ENCODE measurements around the gene SNRPA1.
A peak's percentile ranks its signal among the peaks of the same experiment; 100 is the strongest.
"Not testable (repeated sequence)": the region's sequence is repeated elsewhere in the genome, so short reads cannot be mapped to it uniquely, and the experiment has no call there.

Gene SNRPA1

DNA sequence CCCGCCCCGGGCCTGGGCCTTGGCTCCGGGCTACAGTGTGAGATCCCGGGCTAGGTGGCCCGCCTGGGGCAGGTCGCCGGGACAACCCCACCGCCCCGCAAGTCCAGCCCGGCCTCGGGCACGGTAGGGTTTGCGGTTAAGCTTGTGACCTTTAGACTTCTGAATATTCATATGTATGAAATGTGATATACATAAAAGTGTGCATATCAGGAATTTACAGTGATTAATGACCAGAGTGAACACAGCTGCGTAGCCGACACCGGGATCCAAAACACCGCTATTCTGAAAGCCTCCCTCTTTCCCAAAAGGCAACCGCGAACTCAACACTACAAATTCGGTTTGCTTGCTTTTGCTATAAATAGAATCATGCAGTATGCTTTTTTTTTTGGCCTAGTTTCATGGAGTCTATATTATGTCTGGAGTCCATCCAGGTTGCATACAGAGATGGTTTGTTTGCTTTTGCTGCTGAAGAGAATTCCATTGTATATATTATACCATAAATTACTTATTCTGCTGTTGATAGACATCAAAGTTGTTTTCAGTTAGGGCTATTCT lies 636 bp upstream of the SNRPA1 start:
- DNase-seq (ENCODE audit: low spot score): no peak

DNA sequence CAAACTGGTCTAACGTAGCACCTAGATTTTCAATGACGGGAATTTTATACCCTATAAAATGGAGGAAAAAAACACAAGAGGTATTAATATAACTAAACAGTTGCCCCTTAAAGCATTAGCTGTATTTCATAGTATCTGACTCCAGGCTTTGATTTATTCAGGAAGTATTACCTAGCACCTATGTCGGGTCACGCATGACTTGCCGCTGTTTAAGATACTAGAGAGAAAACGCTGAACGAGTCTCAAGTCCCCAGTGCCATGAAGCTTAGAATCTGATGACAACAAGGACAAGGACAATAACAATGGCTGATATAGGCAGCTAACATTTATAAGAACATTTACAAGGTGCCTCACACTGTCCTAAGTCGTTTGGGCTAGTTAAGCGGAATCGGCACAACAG lies 1.9 kb downstream of the SNRPA1 start:
- peak; percentile 50 for DNase-seq (ENCODE audit: low spot score)

DNA sequence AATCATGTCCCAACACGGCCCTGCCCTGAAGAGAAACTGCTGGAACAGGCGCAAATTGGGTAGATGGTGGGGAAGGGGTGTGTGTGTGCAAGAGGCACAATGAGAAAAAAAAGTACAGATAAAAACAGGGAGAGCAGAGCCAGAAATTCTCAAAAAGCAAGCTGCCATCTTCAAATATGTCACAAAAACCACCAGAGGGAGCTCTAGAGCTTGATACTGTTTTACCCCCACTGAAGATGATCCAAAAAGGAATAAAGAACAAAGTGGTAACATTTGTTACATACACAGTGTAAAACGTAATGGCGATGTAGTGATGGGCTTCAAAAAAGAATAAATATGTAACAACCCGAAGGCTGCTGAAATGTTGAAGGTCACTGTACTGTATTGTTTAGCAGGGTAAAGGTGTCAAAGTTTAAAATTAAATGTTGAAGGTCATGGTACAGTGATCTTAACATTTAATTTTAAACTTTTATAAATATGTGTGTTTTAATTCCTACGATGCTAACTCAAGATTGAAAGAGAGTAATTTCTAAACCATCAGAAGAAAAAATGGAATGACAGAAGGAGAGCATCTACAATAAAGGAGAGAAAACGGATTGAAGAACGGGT lies 6.0 kb downstream of the SNRPA1 start:
- peak; percentile 66 for DNase-seq (ENCODE audit: low spot score)

DNA sequence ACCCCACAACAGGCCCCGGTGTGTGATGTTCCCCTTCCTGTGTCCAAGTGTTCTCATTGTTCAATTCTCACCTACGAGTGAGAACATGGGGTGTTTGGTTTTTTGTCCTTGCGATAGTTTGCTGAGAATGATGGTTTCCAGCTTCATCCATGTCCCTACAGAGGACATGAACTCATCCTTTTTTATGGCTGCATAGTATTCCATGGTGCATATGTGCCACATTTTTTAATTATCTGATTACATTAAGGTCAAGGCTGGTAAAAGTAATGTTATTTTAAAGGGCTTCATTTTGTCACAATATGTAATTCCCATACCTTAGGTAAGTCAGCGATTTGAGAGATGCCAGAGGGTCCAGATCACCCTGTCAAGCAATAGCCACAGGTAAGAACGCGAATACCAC lies 7.7 kb downstream of the SNRPA1 start:
- DNase-seq (ENCODE audit: low spot score): not testable (repeated sequence)

DNA sequence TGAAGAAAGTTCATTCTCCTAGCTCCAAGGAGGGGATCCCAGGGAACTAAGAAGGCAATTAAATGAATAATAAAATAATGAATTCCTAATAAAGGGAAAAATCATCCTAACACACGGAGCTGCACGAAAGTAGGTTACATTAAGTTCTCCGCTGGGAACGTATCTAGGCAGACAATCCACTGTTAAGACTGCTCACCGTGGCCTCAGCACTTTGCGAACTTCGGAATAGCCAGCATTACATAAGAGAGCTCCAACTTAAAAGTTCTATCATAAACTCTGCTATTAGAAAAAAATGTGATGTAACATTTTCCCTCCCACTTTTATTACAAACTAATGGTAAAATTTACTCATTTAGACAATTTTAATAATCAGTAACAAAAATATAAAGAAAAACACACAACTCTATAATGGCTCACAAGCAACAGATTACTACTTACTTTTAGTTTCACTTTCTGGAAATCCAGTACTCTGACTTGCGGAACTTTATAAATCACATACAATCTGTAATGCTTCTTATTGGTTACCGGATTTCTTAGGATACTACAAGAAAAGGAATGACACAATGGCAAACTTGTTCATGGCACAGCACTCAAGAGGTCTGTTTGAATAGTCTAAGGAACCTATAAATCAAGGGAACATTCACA lies 8.5 kb downstream of the SNRPA1 start:
- no peak for DNase-seq (ENCODE audit: low spot score)

DNA sequence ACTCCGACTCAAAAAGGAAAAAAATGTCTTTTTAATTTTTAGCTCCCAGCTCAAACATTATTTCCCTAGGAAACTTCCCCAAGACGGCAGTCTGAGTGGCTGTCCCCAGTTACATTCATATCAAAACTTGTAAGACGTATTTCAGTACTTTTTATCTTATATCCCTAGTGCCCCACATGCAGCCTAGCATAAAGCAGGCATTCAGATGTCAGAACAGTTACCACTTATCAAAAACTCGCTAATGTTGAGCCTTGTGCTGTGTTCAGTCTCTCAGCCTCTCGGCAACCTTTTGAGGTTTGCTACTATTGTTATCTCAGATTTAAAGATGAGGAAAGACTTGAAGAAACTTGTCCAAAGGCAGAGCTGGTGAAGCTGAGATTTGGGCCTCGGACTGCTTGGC lies 11.1 kb downstream of the SNRPA1 start:
- no peak for DNase-seq (ENCODE audit: low spot score)

DNA sequence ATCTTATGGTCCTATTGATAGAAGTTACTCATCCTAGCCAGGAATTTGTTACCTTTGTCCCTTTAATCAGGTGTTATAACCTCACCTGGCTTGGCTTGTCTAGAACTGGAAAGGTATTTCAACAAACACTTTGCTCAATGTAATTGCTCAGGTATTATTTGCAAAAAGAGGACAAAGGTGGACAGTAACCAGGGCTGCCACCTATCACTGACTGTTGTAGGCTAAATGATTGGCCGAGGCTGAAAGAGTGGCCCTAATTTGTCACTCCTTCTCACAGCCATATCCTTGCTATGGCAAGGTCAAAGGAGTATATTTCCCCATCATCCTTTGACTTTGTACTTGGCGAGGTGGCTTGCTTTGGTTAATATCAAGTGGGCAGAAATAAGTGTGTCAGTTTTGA lies 15.0 kb downstream of the SNRPA1 start:
- no peak for DNase-seq (ENCODE audit: low spot score)

DNA sequence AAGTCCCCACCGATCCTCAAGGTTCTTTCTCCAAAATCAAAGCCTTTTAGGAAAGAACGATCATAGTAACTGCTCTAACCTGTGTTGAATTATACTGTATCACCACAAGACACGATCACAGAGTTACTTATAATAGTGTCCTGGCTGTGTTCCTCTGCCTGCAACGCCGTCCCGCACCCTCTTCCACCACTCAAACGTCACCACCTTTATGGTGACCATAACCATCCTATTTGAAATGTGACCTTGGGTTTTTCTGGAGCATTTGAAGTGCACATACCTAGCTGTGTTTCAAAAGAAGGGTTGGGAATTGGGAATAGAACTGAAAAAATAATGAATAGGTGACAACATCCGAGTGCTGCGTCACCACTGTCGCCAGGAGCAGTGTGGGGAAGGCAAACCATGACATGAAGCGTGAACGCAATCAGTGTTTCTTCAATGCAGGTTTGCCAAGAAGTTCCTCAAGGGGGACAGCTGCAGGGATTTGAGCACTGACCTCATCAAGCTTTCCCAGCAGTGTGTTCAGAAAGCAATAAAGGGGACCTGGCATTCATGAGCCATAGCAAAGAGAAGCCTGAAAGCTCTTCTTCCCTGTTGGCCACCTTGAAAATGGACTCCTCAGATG lies 17.0 kb downstream of the SNRPA1 start:
- no peak for DNase-seq (ENCODE audit: low spot score)

DNA sequence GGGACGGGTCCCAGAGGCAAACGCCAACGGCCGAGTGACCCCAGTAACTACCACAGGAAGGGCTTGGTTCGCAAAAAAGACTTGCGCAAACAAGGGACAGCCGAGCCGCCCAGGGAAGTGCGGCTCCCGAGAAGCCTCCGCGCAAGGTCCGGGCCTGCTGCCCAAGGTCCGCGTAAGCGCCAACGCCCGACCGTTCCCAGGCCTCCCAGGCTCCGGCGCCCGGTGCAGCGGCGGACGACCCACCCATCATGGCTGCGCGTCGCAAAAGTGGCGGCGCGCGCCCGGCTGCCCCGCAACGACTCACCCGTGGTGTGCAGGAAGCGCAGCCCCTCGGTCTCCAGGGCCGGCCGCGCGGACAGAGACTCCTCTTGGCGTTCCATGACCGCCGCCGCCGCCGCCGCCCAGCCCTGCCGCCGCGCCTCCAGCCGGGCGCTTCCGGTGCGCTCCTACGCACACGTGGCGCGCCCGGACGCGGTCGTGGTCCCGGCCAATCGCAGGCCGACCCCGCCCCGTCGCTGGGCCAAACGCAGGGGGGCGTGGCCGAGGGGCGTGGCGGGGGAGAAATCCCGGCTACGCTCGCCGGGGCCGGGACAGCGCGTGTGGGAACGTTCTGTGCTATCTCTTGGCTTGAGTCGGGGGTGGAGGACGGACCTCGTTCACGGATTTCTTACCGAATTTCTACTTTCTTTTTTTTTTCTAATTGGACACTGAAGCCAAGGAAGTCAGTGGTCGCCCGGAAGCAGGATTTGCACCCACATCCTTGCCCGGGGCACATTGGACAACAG lies 17.8 kb downstream of the SNRPA1 start, which contains the start of gene SELENOS:
TSS of gene SELENOS (minus strand) at position 448 of the 785 bp plus-strand sequence. CDS start at position 380, 68 bp downstream.
- DNase-seq (ENCODE audit: low spot score): peak; percentile 90

DNA sequence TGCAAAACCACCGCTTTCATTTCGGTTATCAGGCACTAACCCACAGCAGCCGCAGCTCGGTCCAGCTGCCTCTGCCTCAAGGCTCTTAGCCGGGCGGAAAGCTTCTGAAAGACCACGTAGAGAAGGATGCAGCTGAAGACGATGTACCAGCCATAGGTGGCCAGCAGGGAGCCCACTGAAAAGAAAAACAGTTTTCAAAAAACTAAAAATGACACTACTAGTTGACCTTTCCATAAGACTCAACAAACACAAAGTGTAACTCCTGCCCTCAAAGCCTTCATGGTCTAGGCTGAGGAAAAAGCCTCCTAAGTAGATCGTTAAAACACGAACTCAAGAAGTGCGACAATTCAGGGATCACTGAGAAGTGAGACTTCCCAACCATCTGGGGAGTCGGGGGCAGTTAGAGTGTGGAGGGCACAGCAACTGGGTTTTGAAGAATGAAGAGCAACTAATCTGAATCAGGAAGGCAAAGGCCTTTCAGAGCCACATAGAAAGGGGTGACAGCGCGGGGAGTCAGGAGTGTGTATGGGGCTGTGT lies 18.5 kb downstream of the SNRPA1 start:
- peak; percentile 51 for DNase-seq (ENCODE audit: low spot score)

DNA sequence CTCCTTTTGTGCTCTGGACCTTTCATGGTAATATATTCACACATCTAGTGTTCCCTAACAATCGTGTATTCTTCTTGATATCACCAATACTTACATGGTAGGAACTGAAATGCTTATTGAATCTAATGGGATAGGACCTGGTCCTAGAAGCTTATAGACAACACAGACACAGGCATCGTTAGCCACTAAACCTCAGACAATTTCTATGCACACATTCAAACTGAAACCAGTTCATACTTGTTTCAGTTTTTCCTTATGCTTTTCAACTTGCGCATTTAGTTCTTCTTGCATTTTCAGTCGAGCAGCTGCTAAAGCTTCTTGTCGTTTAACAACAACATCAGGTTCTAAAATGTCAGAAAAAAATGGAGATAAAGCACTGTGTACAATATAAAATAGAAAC lies 20.0 kb downstream of the SNRPA1 start:
- no peak for DNase-seq (ENCODE audit: low spot score)

DNA sequence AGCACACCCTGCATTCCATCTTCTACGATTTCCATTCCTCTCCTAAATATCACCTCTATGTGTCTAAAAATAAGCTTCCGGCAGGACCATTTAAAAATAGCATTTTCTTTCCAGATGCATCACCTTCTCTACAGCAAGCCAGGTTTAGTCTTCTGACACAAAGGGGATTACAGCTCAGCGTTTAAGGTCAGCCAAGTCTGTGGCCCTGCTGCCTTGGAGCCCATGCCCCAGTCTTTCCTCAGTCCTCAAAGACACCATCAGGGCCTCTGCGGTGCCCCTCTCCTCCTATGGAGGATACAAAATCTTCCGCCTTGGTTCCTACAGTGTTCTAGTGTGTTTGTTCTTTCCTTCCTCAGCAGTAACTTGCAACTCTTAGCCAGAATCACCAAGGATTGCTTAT lies 21.5 kb downstream of the SNRPA1 start:
- no peak for DNase-seq (ENCODE audit: low spot score)

DNA sequence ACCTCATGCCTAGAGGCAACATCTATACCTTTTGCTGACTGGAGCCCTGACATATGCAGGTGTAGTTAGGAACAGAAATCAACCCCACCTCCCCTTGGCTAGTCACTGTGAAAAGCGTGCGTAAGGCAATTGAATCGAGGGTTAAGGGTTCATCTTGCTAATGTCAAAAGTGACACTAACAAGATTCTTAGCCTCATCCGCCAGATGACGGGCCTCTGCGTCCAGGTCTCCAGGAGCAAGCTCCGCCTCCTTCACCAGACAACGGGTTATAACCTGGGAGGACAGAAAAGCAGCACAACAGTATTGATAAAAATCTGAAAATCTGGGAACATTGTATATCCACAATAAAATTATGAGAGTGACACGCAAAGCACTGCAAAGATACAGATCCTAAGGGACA lies 22.5 kb downstream of the SNRPA1 start:
- no peak for DNase-seq (ENCODE audit: low spot score)

DNA sequence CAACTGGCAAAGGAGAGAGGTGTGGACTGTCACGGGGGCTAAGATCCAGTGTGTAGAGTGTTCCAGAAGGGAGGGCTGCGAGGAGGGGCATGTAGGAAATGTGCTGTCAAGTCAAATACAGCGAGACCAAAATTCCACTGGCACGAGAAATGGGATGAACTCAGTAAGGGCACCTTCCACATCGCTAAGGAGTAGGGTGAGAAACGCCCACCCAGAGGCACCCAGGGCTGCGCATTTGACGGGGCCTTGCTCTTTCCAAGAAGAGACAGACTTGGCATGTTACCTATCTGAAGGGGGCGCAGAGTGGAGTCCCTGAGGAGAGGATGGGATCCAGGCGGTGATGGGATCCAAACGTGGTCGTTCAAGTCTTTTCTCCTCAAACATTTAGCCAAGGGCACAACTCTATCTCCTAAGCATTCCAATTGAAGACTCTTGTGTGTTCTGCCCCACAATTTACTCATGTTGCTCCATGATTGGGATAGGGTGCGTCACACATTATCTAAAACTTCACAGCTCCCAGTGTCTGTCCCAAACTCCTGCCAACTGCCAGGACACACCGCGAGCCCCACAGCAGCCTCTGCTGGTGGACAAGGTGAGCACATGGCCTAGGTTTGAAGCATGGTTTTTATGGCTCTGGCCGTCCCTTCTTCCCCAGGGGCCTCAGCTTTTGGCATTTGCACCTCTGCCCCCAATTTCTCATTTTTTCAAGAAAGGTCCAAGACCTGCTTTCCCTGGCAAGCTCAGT lies 25.4 kb downstream of the SNRPA1 start:
- no peak for DNase-seq (ENCODE audit: low spot score)

DNA sequence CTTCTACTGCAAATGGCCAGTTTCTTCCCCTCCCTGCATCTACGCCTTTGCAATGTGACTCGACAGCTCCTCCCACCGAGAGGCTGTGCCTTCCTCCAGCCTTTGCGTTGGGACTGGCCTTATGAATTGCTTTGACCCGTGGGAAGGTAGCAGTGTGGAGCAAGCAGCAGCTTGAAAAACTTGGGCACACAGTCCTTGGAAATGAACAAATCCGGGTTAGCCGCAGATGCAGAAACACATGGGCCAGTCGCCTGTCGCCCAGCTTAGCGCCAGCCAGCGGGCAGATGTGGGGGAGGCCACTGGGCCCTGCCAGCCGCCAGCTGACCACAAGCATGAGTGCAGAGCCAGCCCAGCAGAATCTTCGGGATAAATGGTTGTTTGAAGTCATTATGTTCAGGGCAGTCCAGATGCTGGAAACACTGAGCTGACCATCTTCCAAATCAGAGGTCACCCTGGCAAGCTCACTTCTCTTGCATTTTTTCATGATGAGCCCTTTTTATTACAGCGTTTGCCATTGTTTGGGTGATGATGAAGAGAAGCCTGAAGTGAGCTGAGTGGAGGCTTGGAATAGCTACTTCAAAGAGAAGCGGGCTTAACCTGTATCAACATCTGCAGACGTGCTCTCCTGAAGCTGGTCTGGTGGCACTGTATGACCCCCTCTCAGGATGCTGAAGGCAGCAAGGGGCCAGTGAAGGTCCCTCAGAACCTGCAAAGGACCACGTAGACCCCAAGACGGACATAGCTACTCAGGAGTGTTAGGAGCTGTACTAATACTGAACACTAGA lies 27.5 kb downstream of the SNRPA1 start:
- DNase-seq (ENCODE audit: low spot score): no peak

DNA sequence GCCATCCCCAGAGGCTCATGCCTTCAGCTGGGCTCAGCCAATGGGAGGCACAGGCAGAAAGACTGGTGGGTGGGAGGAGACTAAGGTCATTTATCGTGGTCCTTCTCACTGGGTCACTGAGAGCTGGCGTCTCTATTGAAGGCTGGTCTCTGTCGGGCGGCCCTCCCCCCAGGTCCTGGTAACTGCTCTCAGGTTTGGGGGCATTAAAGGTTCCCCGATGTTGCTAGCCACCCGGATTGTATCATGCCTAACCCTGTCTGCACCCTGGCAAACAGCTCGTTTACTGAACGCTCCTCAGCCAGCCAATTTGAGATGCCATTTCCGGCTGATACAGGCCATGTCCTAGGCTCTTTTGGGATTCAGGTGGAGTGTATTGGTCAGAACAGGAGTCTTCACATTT lies 28.3 kb downstream of the SNRPA1 start:
- no peak for DNase-seq (ENCODE audit: low spot score)

DNA sequence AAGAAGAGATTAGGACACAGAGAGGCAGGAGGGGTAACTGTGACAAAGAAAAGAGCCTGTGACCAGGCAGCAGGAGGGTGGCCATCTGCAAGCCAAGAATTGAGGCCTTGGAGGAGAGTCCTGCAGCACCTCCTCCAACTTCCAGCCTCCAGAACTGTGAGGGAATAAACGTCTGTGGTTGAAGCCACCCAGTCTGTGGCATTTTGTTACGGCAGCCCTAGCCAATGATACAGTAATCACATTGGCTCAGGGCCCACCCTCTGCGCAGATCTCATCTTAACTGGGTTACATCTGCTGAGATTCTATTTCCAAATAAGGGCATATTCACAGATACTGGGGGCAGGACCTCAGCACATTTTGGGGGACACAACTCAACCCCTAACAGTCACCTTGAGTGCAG lies 29.0 kb downstream of the SNRPA1 start:
- no peak for DNase-seq (ENCODE audit: low spot score)

DNA sequence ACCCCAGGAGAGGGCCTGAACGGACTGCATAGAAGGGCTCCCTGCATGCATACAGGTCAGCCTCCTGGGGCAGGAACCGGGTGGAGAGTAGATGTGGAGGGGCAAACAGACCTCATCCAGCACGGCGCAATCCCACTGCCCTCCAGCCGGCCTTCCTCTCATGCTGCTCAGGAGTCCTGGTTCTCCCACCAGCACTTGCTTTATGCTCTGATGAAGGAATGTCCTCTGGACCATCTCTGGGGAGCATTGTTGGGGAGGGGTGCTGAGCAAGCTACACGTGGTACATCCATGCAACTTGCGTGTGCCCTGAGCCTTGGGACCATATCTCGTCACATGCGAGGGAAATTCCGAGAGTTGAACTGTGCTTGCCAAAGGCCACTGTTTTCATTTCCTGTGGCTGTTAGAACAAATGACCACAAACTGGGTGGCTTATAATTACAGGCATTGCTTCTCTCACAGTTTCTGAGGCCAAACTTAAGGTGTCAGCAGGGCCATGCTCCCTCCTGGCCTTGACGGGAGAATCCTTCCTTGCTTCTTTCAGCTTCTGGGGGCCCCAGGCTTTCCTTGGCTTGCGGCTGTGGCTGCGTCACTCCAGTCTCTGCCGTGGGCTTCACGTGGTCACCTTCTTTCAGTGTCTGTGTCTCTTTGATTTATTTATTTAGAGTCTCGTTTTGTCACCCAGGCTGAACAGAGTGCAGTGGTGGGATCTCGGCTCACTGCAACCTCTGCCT lies 30.0 kb downstream of the SNRPA1 start:
- no peak for DNase-seq (ENCODE audit: low spot score)

DNA sequence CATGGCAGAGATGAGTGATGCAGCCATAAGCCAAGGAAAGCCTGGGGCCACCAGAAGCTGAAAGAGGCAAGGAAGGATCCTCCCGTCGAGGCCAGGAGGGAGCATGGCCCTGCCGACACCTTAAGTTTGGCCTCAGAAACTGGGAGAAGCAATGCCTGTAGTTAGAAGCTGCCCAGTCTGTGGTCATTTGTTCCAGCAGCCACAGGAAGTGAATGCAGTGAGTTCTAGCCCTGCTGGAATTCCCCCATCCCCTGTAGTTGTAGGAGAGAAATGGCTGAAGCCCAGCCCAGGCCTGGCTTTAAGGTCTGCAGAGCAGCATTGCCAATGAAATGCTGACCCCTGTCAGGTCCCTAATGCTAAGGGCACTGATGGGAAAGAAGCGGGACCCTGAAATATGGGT lies 31.0 kb downstream of the SNRPA1 start:
- DNase-seq (ENCODE audit: low spot score): peak; percentile 36

DNA sequence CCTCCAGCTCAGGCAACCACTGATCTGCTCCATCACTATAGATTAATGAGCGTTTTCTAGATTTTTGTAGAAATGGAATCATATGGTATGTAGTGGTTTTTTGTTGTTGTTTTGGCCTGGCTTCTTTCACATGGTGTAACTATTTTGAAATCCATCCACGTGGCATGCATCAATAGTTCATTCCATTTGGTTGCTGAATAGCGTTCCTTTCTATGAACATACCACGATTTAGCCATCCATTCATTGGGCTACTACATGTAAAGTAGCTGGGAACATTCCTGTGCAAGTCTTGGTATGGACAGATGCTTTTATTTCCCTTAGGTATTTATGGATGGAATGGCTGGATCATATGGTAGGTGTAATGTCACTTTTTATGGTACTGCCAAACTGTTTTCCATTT lies 32.5 kb downstream of the SNRPA1 start:
- no peak for DNase-seq (ENCODE audit: low spot score)
